Parietal lobe (tissue), 1 donor: ENCODE results near the gene CDH5. TPM values are rescaled to one million over a fixed set of nuclear protein-coding genes. Genes with fewer than 3 reads are reported as not detected.

Experiments used
- total RNA-seq: library from RNA; depleted of rRNA; stranded (reverse); fragments of >200 nt; gene quantifications from one replicate; pipeline ENCODE4 v1.2.3, GENCODE V29; 2014

Gene CDH5, protein sequence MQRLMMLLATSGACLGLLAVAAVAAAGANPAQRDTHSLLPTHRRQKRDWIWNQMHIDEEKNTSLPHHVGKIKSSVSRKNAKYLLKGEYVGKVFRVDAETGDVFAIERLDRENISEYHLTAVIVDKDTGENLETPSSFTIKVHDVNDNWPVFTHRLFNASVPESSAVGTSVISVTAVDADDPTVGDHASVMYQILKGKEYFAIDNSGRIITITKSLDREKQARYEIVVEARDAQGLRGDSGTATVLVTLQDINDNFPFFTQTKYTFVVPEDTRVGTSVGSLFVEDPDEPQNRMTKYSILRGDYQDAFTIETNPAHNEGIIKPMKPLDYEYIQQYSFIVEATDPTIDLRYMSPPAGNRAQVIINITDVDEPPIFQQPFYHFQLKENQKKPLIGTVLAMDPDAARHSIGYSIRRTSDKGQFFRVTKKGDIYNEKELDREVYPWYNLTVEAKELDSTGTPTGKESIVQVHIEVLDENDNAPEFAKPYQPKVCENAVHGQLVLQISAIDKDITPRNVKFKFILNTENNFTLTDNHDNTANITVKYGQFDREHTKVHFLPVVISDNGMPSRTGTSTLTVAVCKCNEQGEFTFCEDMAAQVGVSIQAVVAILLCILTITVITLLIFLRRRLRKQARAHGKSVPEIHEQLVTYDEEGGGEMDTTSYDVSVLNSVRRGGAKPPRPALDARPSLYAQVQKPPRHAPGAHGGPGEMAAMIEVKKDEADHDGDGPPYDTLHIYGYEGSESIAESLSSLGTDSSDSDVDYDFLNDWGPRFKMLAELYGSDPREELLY
- 7.8 TPM for total RNA-seq

DNA sequence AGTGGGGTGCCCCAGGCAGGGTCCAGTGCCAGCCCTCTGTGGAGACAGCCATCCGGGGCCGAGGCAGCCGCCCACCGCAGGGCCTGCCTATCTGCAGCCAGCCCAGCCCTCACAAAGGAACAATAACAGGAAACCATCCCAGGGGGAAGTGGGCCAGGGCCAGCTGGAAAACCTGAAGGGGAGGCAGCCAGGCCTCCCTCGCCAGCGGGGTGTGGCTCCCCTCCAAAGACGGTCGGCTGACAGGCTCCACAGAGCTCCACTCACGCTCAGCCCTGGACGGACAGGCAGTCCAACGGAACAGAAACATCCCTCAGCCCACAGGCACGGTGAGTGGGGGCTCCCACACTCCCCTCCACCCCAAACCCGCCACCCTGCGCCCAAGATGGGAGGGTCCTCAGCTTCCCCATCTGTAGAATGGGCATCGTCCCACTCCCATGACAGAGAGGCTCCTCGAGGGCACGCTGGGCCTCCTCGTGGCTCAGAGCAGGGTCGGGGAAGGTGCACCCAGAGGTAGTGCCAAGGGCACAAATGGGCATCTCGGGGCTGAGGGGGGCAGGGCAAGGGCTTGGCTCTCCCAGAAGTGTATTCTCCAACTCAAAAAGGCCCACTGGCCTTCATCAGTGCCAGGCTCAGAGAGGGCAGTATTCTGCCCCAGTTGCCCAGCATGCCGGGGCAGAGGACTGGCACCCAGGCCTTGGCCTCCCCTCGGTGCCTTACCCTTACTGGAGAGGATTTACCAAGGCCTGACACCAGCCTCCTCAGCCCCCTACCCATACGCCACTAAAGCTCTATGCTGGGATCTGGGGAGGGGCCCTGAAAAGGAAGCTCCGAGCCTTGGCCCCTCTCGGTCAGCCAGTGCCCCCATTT lies at the start of gene CDH5:
CDH5 (plus strand) TSS at position 259 of the 867 bp plus-strand sequence. CDS start 12,647 bp downstream, outside the sequence.

DNA sequence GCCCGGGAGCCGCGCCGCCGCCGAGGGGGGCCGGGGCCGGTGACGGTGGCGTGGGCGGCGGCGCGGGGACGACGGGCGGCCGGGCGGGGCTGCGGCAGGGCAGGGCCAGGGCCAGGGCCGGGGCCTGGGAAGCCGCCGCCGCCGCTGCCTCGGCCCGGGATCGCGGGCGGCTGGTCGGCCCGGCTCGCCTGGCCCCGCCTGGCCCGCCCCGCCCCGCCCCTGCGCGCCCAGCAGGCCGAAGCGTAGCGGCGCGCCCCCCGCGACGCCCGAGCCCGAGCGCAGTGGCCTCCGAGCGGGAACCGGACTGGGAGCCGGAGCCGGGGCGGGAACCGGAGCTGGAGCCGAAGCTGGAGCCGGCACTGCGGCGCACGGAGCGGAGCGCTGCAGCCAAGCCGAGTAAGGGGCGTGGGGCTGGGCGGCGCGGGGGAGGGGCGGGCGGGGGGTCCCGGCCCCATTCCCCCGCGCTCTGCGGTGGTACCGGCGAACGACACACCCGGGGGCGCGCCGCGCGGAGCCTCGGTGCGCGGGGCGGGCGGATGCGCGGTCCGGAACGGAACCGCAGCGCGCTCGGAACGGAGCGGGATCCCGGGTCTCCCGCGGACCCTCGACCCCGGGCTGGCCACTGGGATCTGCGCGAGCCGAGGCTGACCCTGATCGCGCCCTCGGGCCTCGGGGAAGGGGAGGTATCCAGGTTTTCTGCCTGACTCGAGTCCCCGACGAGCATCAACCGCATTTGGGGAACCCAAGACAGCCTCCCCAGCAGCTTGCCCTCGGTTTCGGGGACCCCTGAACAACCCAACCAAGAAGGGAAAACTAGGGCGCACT lies 60.8 kb downstream of the CDH5 start, which contains the start of gene BEAN1:
BEAN1 (plus strand) TSS at position 260 of the 825 bp plus-strand sequence. CDS start 10,382 bp downstream, outside the sequence.

Other genes with a start within 250 kb of the CDH5 start
- 7.5 TPM for gene BEAN1, start 60.6 kb downstream of the CDH5 start, total RNA-seq
- 33.5 TPM for gene TK2, start 183.4 kb downstream of the CDH5 start, total RNA-seq
- gene CKLF, start 185.9 kb downstream of the CDH5 start, total RNA-seq = 47.6 TPM
- 4.4 TPM for gene CMTM1, start 199.7 kb downstream of the CDH5 start, total RNA-seq
- gene CMTM2, start 212.8 kb downstream of the CDH5 start, total RNA-seq = not detected
- 8.1 TPM for gene CMTM3, start 238.0 kb downstream of the CDH5 start, total RNA-seq